Muscle of arm (tissue), 12 donors: ENCODE measurements around the gene MTMR12. TPM values are rescaled to one million over a fixed set of nuclear protein-coding genes. Genes with fewer than 3 reads are reported as not detected.
A peak's percentile ranks its signal among the peaks of the same experiment; 100 is the strongest.
"Not testable (repeated sequence)": the region's sequence is repeated elsewhere in the genome, so short reads cannot be mapped to it uniquely, and the experiment has no call there.

Experiments used
- DNase-seq: peaks from one replicate; pipeline ENCODE4 v3.0.0-alpha.2; 2013
- polyA plus RNA-seq, 12 donors: library from polyadenylated mRNA; unstranded; fragments of 120-200 nt; gene quantifications; one replicate each; pipeline ENCODE4 v1.2.1, GENCODE V29; 2013; ENCODE audit not compliant: insufficient read length in 12 of 12

The MTMR12 gene
- polyA plus RNA-seq, 12 donors, result 12.1 to 27.2 (median 17.0) TPM; not detected in 1

- DNase-seq, result no peak
Measured at GRCh38 chr5:32233696-32234447, 78.9 kb downstream of the MTMR12 start.

DNA sequence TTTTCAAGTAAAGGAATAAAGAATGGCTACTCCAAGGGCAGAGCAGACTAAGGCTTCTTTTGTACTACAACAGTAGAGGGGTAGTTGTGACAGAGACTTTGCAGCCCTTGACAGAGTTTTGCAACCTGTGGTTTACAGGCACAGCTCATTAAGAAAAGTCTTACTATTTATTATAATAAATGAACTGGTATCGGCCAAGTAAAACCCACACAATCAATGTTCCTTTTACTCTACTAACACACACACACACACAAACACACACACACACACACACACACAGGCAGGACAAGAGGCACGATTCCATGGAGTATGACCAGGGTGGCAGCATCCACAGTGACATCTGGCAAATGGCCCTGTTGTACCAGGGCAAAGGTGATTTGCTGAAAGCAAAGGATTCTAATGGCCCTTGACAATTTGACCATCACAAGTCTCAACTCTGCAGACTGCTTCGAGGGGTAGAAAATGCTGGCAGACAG is 79.5 kb downstream of the MTMR12 start:
- no peak for DNase-seq

- DNase-seq, result no peak
Measured at GRCh38 chr5:32232441-32233219, 80.1 kb downstream of the MTMR12 start.

DNA sequence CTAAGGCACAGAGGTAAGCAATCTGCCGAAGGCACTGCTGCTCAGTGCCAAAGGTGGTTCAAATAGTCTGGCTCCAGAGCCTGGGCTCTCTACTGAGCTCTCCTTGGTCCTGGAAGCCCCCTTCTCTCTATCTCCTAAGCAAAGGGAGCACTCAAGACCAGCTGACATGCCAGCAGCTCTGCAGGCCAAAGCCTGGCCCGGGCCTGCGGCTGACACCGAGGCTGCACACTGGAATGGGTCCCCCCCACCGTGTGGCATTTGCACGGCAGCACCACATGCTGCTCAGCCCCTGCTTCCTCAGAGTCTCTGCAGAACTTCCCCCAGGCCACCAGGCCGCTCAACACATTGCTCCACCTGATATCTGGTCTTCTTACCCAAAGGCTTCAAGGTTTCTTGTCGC is 80.8 kb downstream of the MTMR12 start:
- no peak for DNase-seq

DNA sequence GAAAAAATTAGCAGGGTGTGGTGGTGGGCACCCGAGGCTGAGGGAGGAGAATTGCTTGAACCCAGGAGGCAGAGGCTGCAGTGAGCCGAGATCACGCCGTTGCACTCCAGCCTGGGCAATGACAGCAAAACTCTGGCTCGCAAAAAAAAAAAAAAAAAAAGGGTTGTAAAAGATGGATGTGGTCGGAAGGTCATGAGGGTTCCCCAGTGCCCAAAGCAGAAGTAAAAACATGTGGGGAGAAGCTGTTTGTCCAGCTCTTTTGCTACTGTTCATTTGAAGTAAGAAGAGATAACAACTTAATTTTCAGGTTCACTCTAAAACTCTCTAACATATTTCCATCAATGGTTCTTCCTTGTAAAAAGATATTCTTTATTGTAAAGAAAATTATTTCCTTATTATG is 81.5 kb downstream of the MTMR12 start:
- DNase-seq, result no peak

DNA sequence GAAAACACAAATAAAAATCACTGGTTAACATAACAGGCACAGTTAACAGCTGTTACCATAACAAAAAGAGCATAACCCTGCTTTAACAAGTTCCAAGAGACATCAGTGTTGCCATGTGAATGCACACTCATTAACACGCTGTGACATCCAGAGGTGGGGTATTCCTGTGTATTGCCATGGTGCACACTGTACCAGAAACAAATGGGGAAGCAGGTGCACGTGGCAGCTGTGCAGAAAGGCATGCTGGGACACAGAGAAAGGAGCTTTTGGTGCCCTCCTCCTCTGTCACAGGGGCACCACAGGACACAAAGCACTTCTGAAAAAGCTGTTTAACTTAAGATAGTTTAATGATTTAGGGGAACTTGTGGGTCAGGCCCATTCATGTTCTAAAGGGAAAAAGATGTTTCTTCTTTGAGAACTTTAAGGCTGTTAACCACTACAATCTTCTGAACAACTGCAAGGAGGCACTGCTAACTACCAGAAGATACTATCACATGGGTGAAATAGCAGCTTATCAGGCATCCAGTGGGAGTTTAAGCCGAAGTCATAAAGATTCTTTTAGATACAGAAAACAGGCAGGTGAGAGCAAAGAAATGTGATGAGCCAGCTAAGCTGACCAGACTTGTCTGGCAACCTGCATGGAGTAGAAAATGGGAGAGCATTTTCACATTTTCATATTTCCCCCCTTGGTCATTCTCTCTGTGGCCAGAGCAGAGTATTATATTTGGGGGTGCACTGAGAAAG is 82.2 kb downstream of the MTMR12 start:
- DNase-seq, result no peak

DNA sequence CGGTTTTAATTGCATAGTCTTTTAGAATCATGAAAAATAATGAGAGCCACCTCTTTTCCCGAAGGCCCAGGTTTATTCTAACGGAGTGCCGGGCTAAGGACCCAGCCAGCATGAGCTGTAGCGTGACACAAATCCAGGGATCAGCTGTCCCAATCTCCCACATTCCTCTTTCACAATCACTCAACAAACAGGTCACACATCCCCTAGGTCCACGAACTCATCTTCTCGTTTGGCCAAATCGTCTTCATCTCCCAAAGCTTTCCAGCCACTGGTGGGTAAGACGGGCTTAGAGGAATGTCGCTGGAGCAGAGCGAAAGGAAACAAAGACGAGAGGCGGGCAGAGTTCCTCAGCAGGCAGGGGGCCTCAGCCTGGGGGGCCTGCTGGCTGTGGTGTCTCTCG is 83.2 kb downstream of the MTMR12 start:
- DNase-seq, result no peak

GRCh38 chr5:32228816-32229215 is 83.9 kb downstream of the MTMR12 start:
- DNase-seq, result no peak

DNA sequence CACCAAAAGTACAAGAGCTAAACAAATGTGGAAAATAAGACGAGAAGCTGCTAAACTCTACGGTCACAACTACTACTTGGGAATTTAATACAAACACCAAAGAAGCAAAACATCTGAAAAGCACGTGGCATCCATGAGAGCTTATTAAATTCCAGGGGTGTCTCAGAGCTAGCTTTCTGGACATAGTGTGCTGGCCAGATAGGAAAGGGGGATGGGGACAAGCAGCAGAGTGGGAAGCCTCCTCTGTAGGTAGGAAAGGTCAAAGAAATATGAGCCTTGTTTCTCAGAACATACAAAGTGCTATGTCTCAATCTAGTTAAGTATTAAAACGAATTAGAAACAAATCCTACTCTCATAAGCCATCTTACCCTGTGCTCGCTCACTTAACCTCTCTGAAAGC is 87.3 kb downstream of the MTMR12 start:
- no peak for DNase-seq

GRCh38 chr5:32223972-32224609 is 88.6 kb downstream of the MTMR12 start:
- DNase-seq, result no peak

DNA sequence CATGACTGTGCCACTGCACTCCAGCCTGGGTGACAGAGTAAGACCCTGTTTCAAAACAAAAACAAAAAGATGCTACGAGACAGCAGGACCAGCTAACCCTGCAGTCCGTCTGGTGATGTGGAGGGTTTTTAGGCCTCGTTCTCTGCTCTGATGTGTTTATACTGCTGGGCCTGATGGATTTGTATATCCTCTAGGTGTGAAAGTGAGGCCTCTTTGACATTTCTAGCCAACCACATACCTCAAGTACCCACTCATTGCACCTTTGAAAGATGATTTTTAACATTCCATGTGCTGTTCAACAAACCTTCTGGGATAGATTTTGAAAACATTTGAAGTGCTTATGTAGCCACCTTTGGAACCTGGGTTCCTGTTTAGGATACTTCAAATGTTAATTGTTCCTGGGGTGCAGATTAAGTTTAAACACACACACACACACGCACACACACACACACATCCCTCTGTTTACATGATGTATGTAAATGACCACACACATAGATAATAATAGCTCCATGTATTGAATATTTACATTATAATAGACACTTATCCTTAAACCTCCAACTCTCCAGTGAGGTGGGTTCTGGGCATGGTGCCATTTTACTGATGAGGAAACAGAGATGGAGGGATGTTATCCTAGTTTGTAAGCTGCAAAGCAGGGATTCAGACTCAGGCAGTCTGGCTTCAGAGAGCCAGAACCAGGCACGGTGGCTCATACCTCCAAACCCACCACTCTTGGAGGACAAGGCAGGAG is 89.8 kb downstream of the MTMR12 start:
- no peak for DNase-seq

GRCh38 chr5:32217886-32218396 is 94.8 kb downstream of the MTMR12 start:
- DNase-seq, result peak; percentile 48

DNA sequence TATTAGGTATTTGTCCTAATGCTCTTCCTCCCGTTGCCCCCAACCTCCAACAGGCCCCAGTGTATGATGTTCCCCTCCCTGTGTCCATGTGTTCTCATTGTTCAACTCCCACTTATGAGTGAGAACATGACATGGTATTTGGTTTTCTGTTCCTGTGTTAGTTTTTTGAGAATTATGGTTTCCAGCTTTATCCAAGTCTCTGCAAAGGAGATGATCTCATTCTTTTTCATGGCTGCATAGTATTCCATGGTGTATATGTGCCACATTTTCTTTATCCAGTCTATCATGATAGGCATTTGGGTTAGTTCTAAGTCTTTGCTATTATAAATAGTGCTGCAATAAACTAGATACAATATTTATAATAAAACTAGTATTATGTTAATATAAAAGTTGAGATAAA is 98.4 kb downstream of the MTMR12 start:
- DNase-seq, result not testable (repeated sequence)

GRCh38 chr5:32210151-32210550 is 102.6 kb downstream of the MTMR12 start:
- DNase-seq, result no peak

DNA sequence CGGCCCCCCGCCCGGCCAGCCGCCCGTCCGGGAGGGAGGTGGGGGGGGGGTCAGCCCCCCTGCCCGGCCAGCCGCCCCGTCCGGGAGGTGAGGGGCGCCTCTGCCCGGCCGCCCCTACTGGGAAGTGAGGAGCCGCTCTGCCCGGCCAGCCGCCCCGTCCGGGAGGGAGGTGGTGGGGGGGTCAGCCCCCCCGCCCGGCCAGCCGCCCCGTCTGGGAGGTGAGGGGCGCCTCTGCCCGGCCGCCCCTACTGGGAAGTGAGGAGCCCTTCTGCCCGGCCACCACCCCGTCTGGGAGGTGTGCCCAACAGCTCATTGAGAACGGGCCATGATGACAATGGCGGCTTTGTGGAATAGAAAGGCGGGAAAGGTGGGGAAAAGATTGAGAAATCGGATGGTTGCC is 103.9 kb downstream of the MTMR12 start:
- not testable (repeated sequence) for DNase-seq

GRCh38 chr5:32207355-32207634 is 105.4 kb downstream of the MTMR12 start:
- no peak for DNase-seq

- no peak for DNase-seq
Measured at GRCh38 chr5:32206509-32207354, 106.0 kb downstream of the MTMR12 start.

DNA sequence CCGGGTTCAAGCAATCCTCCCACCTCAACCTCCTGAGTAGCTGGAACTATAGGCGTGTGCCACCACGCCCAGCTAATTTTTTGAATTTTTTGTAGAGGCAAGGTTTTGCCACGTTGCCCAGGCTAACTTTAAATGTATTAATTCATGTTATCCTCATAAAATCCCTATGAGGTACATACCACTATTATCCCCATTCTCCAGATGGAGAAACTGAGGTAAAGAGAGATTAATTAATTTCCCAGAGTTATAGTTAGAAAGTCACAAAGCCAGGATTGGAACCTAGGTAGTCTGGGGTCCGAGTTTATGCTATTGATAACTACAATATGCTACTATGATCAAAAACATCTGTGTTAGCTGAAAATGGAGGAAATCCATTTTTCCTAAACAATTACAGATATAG is 106.7 kb downstream of the MTMR12 start:
- DNase-seq, result no peak

- peak; percentile 40 for DNase-seq
Measured at GRCh38 chr5:32202394-32202793, 110.3 kb downstream of the MTMR12 start.

GRCh38 chr5:32201122-32201753 is 111.5 kb downstream of the MTMR12 start:
- no peak for DNase-seq
